ENCODE results near the gene ISG20.

The ISG20 gene

GRCh38 chr15:88701561-88702095, 62.8 kb downstream of the ISG20 start:
- Histone ChIP-seq H3K4me3 (ENCODE audit: low read depth in 1 of 2, low read length in 1 of 2) (no peak overlapping the region), H3K27ac (no peak overlapping the region), H3K36me3 (no peaks in the 10 kb centered on the region), H3K9me3 (no peaks in the 10 kb centered on the region), H3K27me3 (peaks cover 57% of the 10 kb centered on the region), H3K4me1 (ENCODE audit: control insufficient read depth in 1 of 2, insufficient read depth in 1 of 2, low read depth in 1 of 2, low read length in 1 of 2) (no peaks in the 10 kb centered on the region)
- TF ChIP-seq CTCF (IDR thresholded peaks at IDR 0.05) = no peak

- TF ChIP-seq CTCF (IDR thresholded peaks at IDR 0.05) = no peak
- Histone ChIP-seq H3K27ac (no peak overlapping the region), H3K4me3 (ENCODE audit: low read depth in 1 of 2, low read length in 1 of 2) (no peak overlapping the region), H3K4me1 (ENCODE audit: control insufficient read depth in 1 of 2, insufficient read depth in 1 of 2, low read depth in 1 of 2, low read length in 1 of 2) (no peaks in the 10 kb centered on the region), H3K27me3 (peaks cover 65% of the 10 kb centered on the region), H3K9me3 (no peaks in the 10 kb centered on the region), H3K36me3 (no peaks in the 10 kb centered on the region)
Measured at GRCh38 chr15:88702983-88703382, 64.2 kb downstream of the ISG20 start.

GRCh38 chr15:88703533-88703932, 64.7 kb downstream of the ISG20 start:
- H3K9me3 ChIP-seq = no peaks in the 10 kb centered on the region
- H3K4me1 ChIP-seq (ENCODE audit: control insufficient read depth in 1 of 2, insufficient read depth in 1 of 2, low read depth in 1 of 2, low read length in 1 of 2) = no peaks in the 10 kb centered on the region
- H3K27me3 ChIP-seq = peaks cover 70% of the 10 kb centered on the region
- TF ChIP-seq CTCF (IDR thresholded peaks at IDR 0.05) = no peak
- H3K27ac ChIP-seq = no peak overlapping the region
- H3K36me3 ChIP-seq = no peaks in the 10 kb centered on the region
- H3K4me3 ChIP-seq (ENCODE audit: low read depth in 1 of 2, low read length in 1 of 2) = no peak overlapping the region

DNA sequence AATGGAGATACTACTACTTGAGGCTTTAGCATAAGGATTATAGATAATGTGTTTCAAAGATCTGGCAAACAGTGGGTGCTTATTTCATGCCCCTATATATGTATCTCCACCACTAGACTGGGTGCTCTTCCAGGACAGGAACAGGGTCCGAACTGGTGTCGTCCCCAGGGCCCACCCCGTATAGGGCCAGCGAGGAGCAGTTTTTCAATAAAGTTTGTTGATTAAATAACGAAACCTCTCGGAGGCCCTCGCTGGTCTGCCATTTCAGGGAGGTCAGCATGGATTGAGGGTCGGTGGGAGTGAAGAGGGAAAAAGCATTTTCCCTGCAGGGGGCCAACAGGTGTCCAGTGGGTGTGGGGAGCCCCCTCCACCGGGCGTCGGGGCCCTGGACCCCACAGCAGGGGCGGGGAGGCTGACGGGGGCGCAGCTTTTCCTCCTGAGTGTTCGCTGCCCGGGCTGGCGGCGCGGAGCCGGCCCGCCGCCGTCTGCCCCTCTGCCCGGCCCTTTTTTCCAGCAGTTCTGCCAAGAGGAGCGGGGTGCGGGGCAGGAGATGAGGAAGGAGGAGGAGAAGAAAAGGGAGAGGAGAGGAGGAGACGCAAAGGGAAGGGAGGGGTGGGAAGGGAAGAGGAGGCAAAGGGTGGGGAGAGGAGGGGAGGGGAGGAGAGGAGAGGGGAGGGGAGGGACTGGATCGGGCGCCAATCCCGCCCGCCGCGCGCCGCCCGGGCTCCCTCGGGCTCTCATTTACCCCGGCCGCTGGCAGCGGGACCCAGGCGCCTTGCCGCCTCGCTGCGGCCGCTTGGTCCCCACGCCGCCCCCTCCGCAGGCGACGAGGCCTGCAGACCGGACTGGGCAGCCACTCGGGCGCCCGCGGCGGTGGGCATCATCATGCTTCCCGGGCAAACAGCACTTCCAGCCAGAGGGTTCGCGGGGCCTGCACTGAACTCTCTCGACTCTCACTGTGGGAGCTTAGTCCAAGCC, 66.3 kb downstream of the ISG20 start:
- Histone ChIP-seq H3K9me3 (no peaks in the 10 kb centered on the region), H3K27me3 (peaks cover 76% of the 10 kb centered on the region), H3K4me1 (ENCODE audit: control insufficient read depth in 1 of 2, insufficient read depth in 1 of 2, low read depth in 1 of 2, low read length in 1 of 2) (no peaks in the 10 kb centered on the region), H3K4me3 (ENCODE audit: low read depth in 1 of 2, low read length in 1 of 2) (no peak overlapping the region), H3K36me3 (no peaks in the 10 kb centered on the region), H3K27ac (no peak overlapping the region)
- TF ChIP-seq CTCF (IDR thresholded peaks at IDR 0.05) = no peak

DNA sequence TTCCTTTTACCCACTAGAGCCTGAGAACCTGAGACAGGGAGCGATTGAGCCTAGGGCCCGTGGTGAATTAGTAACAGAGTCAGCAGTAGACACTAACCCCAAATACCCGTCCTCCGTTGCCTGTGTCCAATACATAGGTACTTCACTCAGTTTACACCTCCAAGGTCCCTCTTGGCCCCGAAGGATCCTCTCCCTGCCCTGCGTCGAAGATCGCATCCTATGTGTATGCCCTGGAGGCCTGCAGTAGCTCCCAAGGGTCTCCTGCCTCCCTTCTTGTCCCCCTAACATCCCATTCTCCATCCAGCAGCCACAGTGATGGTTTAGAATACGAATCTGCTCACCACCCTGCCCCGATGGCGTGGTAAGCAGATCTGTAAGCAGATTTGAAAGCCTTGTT, 67.0 kb downstream of the ISG20 start:
- Histone ChIP-seq H3K27me3 (peaks cover 73% of the 10 kb centered on the region), H3K36me3 (no peaks in the 10 kb centered on the region), H3K4me3 (ENCODE audit: low read depth in 1 of 2, low read length in 1 of 2) (no peak overlapping the region), H3K4me1 (ENCODE audit: control insufficient read depth in 1 of 2, insufficient read depth in 1 of 2, low read depth in 1 of 2, low read length in 1 of 2) (no peaks in the 10 kb centered on the region), H3K27ac (no peak overlapping the region), H3K9me3 (no peaks in the 10 kb centered on the region)
- no peak for TF ChIP-seq CTCF (IDR thresholded peaks at IDR 0.05)
